GM18873 (cell line): ENCODE results near the gene ZNF469.
"Not testable (repeated sequence)": the region's sequence is repeated elsewhere in the genome, so short reads cannot be mapped to it uniquely, and the experiment has no call there.

ENCODE experiments used
- ATAC-seq: cut with Tn5 transposase; IDR thresholded peaks from one replicate; pipeline ENCODE4 v1.9.1; 2021; ENCODE audit warnings: mild to moderate bottlenecking, moderate library complexity, moderate number of reproducible peaks; ENCODE audit not compliant: unreplicated experiment, low FRiP score

ZNF469 gene

GRCh38 chr16:88356727-88357199 lies 26.0 kb upstream of the ZNF469 start:
- ATAC-seq = no peak

- ATAC-seq = no peak
Observed at GRCh38 chr16:88357317-88358022, 25.3 kb upstream of the ZNF469 start.

- ATAC-seq = no peak
Observed at GRCh38 chr16:88358023-88358420, 24.7 kb upstream of the ZNF469 start.

GRCh38 chr16:88359008-88359407 lies 23.8 kb upstream of the ZNF469 start:
- ATAC-seq = no peak

- not testable (repeated sequence) for ATAC-seq
Observed at GRCh38 chr16:88360401-88360800, 22.4 kb upstream of the ZNF469 start.

GRCh38 chr16:88360999-88361398 lies 21.8 kb upstream of the ZNF469 start:
- ATAC-seq = no peak

GRCh38 chr16:88361775-88362174 lies 21.0 kb upstream of the ZNF469 start:
- ATAC-seq = no peak

GRCh38 chr16:88363239-88363891 lies 19.4 kb upstream of the ZNF469 start:
- ATAC-seq = no peak

- ATAC-seq = no peak
Observed at GRCh38 chr16:88365244-88365865, 17.4 kb upstream of the ZNF469 start.

- no peak for ATAC-seq
Observed at GRCh38 chr16:88366032-88366703, 16.6 kb upstream of the ZNF469 start.

- ATAC-seq = no peak
Observed at GRCh38 chr16:88366704-88367047, 16.1 kb upstream of the ZNF469 start.

- ATAC-seq = no peak
Observed at GRCh38 chr16:88367560-88367959, 15.2 kb upstream of the ZNF469 start.

- no peak for ATAC-seq
Observed at GRCh38 chr16:88368036-88368435, 14.7 kb upstream of the ZNF469 start.

GRCh38 chr16:88368994-88369393 lies 13.8 kb upstream of the ZNF469 start:
- ATAC-seq = no peak

- no peak for ATAC-seq
Observed at GRCh38 chr16:88369447-88370008, 13.2 kb upstream of the ZNF469 start.

- no peak for ATAC-seq
Observed at GRCh38 chr16:88370365-88370764, 12.4 kb upstream of the ZNF469 start.

GRCh38 chr16:88372522-88372921 lies 10.2 kb upstream of the ZNF469 start:
- no peak for ATAC-seq

GRCh38 chr16:88373211-88373610 lies 9.5 kb upstream of the ZNF469 start:
- no peak for ATAC-seq

- ATAC-seq = no peak
Observed at GRCh38 chr16:88373927-88374492, 8.7 kb upstream of the ZNF469 start.

GRCh38 chr16:88374736-88375135 lies 8.0 kb upstream of the ZNF469 start:
- no peak for ATAC-seq
